Loucy (cell line): ENCODE data around the gene PKHD1.

Experiments
- EZH2phosphoT487 ChIP-seq: fragments of 200-600 bp; IDR thresholded peaks from 2 replicates; pipeline ENCODE4 v1.6.1; 2018; ENCODE audit warnings: antibody characterized with exemption, mild to moderate bottlenecking, moderate library complexity, borderline replicate concordance
- TF ChIP-seq, protein P1 (sequence below): fragments of 200-600 bp; sonication (generic); conservative IDR thresholded peaks from 2 replicates; pipeline ENCODE4 v1.5.1; 2014; ENCODE audit warnings: mild to moderate bottlenecking, antibody characterized with exemption, low read length

DNA sequence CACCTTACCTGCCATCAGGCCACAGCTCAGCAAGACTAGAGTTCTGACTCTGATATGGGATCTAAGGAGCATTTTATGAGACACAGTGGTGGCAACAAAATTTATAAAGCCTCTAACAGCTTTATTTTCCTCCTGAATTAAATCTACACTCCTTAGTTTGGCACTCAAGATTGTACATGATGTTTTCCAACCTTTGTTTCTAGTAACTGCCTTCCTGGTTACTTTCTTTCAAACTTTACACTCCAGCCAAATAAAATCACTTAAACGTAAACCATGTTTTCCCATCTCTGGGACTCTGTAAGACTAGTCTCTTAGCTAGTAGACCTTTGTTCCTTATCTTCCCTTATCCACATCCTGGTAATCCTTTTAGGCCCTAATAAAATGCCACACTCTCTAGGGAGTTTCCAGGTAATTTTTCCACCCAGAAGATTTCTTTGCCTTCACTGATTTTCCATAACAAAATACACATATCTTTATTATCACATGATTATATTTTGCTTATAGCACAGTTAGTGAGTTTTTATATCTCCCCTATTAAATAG lies 92.1 kb downstream of the PKHD1 start:
- TF ChIP-seq, protein P1, sequence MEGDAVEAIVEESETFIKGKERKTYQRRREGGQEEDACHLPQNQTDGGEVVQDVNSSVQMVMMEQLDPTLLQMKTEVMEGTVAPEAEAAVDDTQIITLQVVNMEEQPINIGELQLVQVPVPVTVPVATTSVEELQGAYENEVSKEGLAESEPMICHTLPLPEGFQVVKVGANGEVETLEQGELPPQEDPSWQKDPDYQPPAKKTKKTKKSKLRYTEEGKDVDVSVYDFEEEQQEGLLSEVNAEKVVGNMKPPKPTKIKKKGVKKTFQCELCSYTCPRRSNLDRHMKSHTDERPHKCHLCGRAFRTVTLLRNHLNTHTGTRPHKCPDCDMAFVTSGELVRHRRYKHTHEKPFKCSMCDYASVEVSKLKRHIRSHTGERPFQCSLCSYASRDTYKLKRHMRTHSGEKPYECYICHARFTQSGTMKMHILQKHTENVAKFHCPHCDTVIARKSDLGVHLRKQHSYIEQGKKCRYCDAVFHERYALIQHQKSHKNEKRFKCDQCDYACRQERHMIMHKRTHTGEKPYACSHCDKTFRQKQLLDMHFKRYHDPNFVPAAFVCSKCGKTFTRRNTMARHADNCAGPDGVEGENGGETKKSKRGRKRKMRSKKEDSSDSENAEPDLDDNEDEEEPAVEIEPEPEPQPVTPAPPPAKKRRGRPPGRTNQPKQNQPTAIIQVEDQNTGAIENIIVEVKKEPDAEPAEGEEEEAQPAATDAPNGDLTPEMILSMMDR, result no peak
- no peak for TF ChIP-seq EZH2phosphoT487
